ENCODE measurements around the gene FYN.

Gene FYN

GRCh38 chr6:111626441-111626840 is 246.8 kb downstream of the FYN start:
- no peak for DNase-seq (ENCODE audit: low spot score)

DNA sequence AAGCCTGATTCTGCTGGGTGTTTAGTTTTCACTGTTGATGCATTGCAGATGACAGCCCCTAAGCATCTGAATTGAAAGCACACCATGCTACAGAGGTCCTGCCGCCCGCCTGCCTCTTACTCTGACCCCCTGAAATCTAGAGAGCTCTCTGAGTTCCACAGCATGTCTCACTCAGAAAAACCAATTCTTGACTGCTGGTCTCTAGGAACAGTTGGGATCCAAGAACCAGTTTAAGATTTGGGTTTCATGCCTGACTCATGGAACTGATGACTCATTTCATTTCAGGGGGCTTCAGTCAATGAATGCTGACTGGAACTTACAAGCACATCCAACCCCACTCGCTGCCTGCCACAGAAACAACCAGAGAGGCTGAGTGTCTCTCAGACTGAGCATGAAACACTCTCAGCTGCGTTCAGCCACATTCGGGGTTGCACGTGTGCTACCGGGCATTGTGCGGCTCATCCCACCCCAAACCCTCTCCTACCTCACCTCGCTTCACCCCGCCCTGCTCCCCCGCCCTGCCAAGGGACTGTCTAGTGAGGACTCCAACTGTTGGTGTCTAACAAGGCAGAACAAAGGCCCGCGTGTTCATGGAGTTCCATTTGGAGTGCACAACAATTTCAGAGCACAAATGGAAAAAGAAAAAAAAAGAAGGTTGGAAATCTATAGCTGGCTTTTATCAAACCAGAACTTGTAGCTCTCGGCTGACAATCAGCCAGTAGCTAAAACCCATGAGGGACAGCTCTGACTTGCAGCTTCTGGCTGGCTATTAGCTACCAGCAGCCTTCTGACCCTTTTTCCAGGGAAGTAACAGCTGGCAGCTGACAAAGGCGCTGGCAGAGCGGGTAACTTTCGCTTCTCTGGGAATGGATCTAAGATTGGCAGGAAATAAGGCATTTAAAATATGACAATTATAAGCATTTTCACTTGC is 247.5 kb downstream of the FYN start:
- peak; percentile 79 for DNase-seq (ENCODE audit: low spot score)

- DNase-seq (ENCODE audit: low spot score), result no peak
Measured at GRCh38 chr6:111625099-111625416, 248.2 kb downstream of the FYN start.

GRCh38 chr6:111624401-111625098 is 248.7 kb downstream of the FYN start:
- DNase-seq (ENCODE audit: low spot score), result no peak

DNA sequence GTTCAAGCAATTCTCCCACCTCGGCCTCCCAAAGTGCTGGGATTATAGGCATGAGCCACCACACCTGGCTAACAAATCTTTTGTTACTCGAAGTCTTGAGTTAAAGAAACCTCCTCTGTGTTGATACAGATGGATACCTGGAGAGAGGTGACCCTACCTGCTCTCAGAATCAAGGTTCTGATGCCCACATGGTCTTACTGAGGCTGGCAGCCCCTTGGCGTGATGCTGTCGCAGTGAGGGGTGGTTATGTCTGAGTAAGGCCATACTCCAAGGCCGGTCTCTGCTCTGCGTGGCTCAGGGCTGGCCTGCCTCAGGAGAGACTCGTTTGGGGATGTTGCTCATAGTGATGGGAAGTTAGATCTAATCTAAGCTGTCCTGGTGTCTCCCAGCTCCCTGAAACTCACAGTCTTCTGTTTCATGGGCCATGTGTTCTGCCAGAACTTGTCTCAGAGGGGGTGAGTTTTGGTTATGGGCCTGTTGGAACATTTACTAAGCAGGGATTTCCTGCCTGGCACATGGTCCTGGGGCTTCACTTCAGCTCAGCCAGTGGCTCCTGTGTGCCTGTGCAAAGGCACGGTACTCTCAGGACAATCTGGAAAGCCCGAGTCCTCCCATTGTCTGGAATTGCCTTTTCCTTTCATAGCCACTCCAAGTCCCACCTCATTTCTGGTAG is 250.1 kb downstream of the FYN start:
- no peak for DNase-seq (ENCODE audit: low spot score)

DNA sequence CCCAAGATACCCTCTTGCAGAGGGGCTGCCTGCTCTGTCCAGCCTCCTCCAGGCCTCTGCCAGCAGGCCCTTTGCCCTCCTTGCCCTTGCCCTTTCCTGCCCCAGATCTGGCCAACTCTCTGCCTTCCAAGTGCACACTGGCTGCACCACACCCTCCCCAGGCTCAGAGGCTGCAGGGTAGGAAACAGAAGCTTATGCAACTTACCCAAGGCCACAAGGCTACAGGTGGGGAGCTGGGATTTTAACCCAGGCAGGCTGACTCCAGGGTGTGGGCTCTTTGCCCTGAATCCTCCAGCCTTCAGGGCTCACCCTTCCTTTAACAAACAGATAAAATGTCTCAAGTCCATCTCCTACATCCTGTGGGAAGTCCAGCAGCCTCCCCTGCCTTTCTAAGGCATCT is 253.1 kb downstream of the FYN start:
- DNase-seq (ENCODE audit: low spot score), result no peak

GRCh38 chr6:111618407-111618806 is 254.8 kb downstream of the FYN start:
- DNase-seq (ENCODE audit: low spot score), result no peak

DNA sequence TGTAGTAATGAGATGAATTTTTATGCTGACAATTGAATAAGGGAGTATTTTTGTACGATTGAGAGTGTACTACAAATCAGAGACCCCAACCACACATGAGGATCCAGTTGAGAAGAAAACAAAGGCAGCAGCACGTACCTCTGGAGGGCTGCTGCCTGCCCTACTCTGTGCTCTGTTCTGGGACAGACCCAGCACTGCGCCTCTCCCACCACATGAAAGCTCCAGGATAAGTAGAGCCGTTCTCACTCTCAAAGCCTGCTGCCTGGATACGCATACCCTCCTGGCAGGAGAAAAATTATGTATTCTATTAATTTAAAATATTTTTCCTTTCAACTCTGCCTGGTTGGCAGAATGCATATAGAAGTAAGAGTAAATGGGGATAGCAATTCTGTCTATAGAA is 256.1 kb downstream of the FYN start:
- DNase-seq (ENCODE audit: low spot score), result no peak

DNA sequence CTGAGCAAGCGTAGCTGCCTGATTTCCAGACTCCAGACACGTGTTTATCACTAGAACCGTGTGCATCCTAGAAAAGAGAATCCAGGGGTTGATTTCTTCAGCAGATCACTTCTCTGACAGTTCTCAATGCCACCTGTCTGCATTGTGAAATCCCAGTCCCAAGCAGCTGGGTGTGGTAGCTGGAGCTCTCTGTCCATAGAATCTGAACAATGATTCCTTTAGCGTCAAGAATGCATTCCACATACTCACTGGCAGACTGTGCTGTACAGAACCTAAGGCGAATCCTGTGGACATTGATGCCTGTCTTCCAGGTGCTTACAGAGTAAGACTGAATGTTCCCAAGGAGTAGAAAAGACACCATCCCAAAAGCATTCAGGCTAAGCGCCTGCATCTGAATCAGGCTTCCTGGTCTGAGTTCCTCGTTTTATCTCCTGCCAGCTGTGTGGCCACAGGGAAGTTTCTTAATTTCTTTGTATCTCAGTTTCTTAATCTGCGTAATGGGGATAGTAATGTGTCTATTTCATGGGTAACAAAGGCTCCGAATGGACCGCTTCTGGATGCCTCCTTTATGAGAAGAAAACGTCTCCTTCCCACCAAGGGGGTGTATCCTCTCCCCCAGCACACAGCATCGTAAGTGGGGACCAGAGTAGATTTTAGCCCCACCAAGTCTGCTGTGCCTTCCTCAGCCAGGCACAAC is 257.2 kb downstream of the FYN start:
- no peak for DNase-seq (ENCODE audit: low spot score)

DNA sequence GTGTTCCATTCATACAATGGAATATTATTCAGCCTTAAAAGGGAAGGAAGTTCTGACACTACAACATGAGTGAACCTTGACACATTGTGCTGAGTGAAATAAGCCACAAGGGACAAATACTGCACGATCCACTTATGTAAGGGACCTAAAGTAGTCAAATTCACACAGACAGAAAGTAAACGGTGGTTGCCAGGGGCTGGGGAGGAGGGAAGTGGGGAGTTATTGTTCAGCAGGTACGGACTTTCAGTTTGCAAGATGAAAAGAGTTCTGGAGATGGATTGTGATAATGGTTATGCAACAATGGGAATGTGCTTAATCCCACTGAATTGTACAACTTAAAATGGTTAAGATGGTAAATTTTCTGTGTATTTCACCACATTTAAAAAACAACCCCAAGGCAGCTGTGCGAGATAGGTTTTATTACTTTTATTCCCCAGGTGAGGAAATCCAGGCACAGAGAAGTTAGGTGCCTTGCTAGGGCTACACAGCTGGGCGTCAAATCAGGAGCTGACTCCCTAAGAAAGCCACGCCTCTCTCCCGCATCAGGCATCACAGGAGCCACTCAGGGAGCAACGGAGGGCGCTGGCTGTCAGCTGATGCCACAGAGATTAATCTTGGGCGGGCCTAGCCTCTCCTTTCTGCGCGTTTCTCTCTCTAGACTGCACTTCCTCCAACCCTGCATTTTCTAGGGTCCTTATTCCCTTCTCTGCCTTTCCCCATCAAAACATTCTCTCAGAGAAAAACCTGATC is 258.2 kb downstream of the FYN start:
- no peak for DNase-seq (ENCODE audit: low spot score)

DNA sequence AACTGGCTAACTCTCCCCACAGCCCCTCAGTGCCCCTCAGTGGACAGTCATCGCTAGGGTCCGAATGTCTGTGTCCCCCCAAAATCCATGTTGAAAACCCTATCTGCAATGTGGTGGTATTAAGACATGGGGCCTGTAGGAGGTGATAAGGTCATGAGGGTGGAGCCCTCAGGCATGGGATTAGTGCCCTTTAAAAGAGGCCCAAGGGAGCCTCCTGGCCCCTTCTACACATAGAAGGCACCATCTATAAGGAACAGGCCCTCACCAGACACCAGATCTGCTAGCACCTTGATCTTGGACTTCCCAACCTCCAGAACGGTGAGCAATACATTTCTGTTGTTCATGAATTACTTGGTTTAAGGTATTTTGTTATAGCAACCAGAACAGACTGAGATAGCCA is 260.9 kb downstream of the FYN start:
- no peak for DNase-seq (ENCODE audit: low spot score)

- no peak for DNase-seq (ENCODE audit: low spot score)
Measured at GRCh38 chr6:111610548-111611172, 262.6 kb downstream of the FYN start.

Measured in pons (tissue), 1 donor.